Osteoblast (primary cell): Measurements from ENCODE around the gene TNFRSF12A. TPM values are rescaled to one million over a fixed set of nuclear protein-coding genes. Genes with fewer than 3 reads are reported as not detected.

Experiments
- DNase-seq: peaks from one replicate; pipeline ENCODE4 v3.0.0; 2011; ENCODE audit warnings: low spot score, mixed read lengths; ENCODE audit not compliant: insufficient read length; ENCODE audit errors: missing footprints
- H2AFZ ChIP-seq: 2 replicates; pipeline ENCODE4 v1.6.0; 2011; ENCODE audit warnings: mild to moderate bottlenecking, low read length
- H3K27ac ChIP-seq: 2 replicates; pipeline ENCODE4 v1.5.1; 2011; ENCODE audit warnings: mild to moderate bottlenecking, low read depth, low read length, moderate library complexity
- H3K27me3 ChIP-seq: 2 replicates; pipeline ENCODE4 v1.6.0; 2012; ENCODE audit warnings: mild to moderate bottlenecking, control low read depth, inconsistent platforms, low read length, moderate library complexity; ENCODE audit not compliant: insufficient read depth
- H3K36me3 ChIP-seq: 2 replicates; pipeline ENCODE4 v1.5.1; 2011; ENCODE audit warnings: mild to moderate bottlenecking, low read length, control low read depth, moderate library complexity; ENCODE audit not compliant: insufficient read depth
- H3K4me1 ChIP-seq: 2 replicates; pipeline ENCODE4 v1.5.1; 2011; ENCODE audit warnings: mild to moderate bottlenecking, low read length, control low read depth, moderate library complexity; ENCODE audit not compliant: insufficient read depth
- H3K4me2 ChIP-seq: 2 replicates; pipeline ENCODE4 v1.6.0; 2011; ENCODE audit warnings: mild to moderate bottlenecking, low read length; ENCODE audit not compliant: insufficient read depth
- H3K4me3 ChIP-seq: fragments of 200-600 bp; sonication (generic); 3 replicates; pipeline ENCODE4 v1.5.1; 2012; ENCODE audit warnings: mild to moderate bottlenecking, low read length, inconsistent platforms; ENCODE audit not compliant: insufficient read depth
- H3K79me2 ChIP-seq: 2 replicates; pipeline ENCODE4 v1.6.0; 2012; ENCODE audit warnings: mild to moderate bottlenecking, low read length, control low read depth, inconsistent platforms; ENCODE audit not compliant: insufficient read depth
- H3K9me3 ChIP-seq: 2 replicates; pipeline ENCODE4 v1.5.1; 2011; ENCODE audit warnings: low read depth, low read length, control low read depth
- H4K20me1 ChIP-seq: 2 replicates; pipeline ENCODE4 v1.6.0; 2012; ENCODE audit warnings: mild to moderate bottlenecking, low read length, control low read depth; ENCODE audit not compliant: insufficient read depth
- CTCF ChIP-seq: IDR thresholded peaks from 2 replicates; pipeline ENCODE4 v1.5.1; 2011; ENCODE audit warnings: mild to moderate bottlenecking, low read depth, low read length, moderate library complexity; ENCODE audit errors: extremely low read depth
- total RNA-seq: library from RNA; depleted of rRNA; stranded (reverse); fragments of >200 nt; gene quantifications from 2 replicates; pipeline ENCODE4 v1.2.3, GENCODE V29; 2012

The TNFRSF12A gene
- total RNA-seq, 1 donor, result 143 TPM

- no peak overlapping the region for H3K27ac ChIP-seq
- H3K27me3 ChIP-seq, result peaks cover 34% of the 10 kb centered on the region
- peaks cover under 1% of the 10 kb centered on the region for H3K4me1 ChIP-seq
- H3K9me3 ChIP-seq, result no peaks in the 10 kb centered on the region
- peak; percentile 84 for DNase-seq
- H2AFZ ChIP-seq, result no peak overlapping the region
- peaks cover 19% of the 10 kb centered on the region for H4K20me1 ChIP-seq
- H3K4me2 ChIP-seq, result no peak overlapping the region
- no peak for TF ChIP-seq CTCF
- H3K4me3 ChIP-seq, result no peak overlapping the region
- H3K79me2 ChIP-seq, result no peaks in the 10 kb centered on the region
- H3K36me3 ChIP-seq, result peaks cover 10% of the 10 kb centered on the region
Measured at GRCh38 chr16:3028716-3029319, 8.7 kb downstream of the TNFRSF12A start.

GRCh38 chr16:3029491-3030221 lies 9.5 kb downstream of the TNFRSF12A start:
- H2AFZ ChIP-seq, result no peak overlapping the region
- H3K4me3 ChIP-seq, result no peak overlapping the region
- TF ChIP-seq CTCF, result no peak
- peaks cover 42% of the 10 kb centered on the region for H3K27me3 ChIP-seq
- H3K27ac ChIP-seq, result no peak overlapping the region
- H4K20me1 ChIP-seq, result peaks cover 19% of the 10 kb centered on the region
- H3K79me2 ChIP-seq, result no peaks in the 10 kb centered on the region
- H3K4me1 ChIP-seq, result no peaks in the 10 kb centered on the region
- H3K4me2 ChIP-seq, result peak overlapping the region; percentile 51
- peaks cover 10% of the 10 kb centered on the region for H3K36me3 ChIP-seq
- H3K9me3 ChIP-seq, result no peaks in the 10 kb centered on the region
- peak; percentile 96 for DNase-seq

- H3K9me3 ChIP-seq, result no peaks in the 10 kb centered on the region
Measured at GRCh38 chr16:3030222-3031212, 10.3 kb downstream of the TNFRSF12A start.

More at GRCh38 chr16:3030222-3031212, 10.3 kb downstream of the TNFRSF12A start:
- peak; percentile 91 for DNase-seq
- Histone ChIP-seq H3K27me3 (peaks cover 47% of the 10 kb centered on the region), H3K4me1 (no peaks in the 10 kb centered on the region), H4K20me1 (peaks cover 15% of the 10 kb centered on the region), H3K36me3 (peaks cover 10% of the 10 kb centered on the region), H3K4me2 (no peak overlapping the region), H3K4me3 (no peak overlapping the region), H3K79me2 (no peaks in the 10 kb centered on the region), H3K27ac (no peak overlapping the region), H2AFZ (no peak overlapping the region)
- no peak for TF ChIP-seq CTCF
